K562 treated with DMSO at 1 percent for 24 hours (cell line): ENCODE measurements around the gene GAB3. TPM values are rescaled to one million over a fixed set of nuclear protein-coding genes. Genes with fewer than 3 reads are reported as not detected.

Experiments used
- total RNA-seq: library from RNA; unstranded; fragments of 300-600 nt; gene quantifications from 2 replicates; pipeline ENCODE4 v1.2.3, GENCODE V29; 2022; ENCODE audit warnings: low read depth; ENCODE audit not compliant: insufficient read depth

Gene GAB3, protein sequence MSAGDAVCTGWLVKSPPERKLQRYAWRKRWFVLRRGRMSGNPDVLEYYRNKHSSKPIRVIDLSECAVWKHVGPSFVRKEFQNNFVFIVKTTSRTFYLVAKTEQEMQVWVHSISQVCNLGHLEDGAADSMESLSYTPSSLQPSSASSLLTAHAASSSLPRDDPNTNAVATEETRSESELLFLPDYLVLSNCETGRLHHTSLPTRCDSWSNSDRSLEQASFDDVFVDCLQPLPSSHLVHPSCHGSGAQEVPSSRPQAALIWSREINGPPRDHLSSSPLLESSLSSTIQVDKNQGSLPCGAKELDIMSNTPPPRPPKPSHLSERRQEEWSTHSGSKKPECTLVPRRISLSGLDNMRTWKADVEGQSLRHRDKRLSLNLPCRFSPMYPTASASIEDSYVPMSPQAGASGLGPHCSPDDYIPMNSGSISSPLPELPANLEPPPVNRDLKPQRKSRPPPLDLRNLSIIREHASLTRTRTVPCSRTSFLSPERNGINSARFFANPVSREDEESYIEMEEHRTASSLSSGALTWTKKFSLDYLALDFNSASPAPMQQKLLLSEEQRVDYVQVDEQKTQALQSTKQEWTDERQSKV
- total RNA-seq = 9.6 and 10.8 TPM in 2 replicates

DNA sequence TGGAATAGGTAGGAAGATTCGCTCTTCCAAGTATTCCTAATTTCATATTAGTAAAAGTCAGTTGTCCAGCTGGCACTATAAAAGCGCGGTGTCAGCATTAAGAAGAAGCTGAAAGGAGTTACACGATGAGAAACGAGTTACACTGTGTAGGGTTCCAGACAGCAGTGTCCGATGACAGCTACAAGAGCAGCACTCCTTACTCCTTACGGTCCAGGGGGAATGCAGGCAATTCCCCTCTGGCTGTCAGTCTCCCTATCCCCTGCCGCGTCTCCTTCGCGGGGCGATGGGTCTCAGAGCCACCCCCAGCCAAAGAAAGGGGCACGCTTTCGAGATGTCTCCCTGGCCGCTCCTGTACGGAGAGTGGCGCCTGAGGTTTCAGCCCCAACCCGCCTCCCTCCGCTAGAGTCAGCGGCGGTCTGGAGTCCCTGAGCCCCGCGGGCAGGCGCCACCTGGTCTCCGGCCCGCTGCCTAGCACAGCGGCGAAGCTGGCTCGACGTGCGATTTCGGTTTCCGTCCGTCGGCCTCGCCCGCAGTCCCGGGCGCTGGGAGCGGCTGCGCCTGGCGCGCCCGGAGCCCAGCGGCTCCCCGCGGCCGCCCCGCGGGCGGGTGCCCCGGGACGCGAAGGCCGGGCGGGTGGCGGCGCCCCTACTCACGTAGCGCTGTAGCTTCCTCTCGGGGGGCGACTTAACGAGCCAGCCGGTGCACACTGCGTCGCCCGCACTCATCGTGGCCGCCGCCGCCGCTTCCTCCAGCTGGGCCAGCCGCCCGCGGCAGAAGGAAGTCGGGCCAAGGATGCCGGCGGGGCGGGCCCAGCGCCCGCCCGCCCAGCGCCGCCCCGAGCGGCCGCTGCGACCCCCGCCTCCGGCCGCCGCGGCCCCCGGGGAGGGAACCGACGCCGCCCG is at the start of gene GAB3:
TSS of gene GAB3 (minus strand) at position 777 of the 902 bp plus-strand sequence. CDS start at position 725, 52 bp downstream.

DNA sequence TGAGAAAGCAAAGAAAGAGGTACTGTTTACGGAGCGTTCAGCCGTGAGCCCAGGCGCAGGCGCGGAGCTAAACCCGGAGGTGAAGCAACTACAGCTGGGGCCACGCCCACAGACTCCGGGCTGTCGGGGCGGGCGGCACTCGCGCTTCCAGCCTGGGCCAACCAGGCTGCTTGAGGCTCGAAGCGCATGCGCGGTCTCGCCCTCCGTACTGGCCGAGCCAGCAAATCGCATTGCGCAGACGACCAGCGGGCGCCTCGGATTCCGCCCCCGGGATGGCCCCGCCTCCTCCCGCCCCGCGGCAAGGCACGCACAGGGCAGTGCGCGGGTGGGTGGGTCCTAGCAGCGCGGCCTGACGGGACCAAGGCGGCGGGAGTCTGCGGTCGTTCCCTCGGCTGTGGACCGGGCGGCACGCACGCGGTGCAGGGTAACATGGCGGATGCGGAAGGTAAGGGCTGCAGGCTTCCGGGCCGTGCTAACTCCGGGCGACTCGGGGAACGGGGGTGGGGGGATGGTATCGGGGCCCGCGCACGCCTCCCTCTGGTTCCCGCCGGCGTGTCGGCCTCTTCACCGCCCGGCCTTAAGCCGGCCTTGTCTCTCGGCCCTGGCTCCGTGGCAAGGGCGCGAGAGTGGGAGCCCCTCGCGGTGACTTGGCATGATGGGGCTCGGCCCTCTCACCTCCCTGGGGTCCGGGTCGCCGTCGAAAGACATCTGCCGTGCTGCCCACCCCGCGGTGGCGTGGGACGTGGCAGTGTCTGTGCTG is 11.8 kb upstream of the GAB3 start, which contains the start of gene DKC1:
TSS of gene DKC1 (plus strand) at position 328 of the 760 bp plus-strand sequence. CDS start at position 430, 102 bp downstream.

GRCh38 chrX:154653413-154653812 is 97.5 kb downstream of the GAB3 start, which contains the start of gene CTAG2:
TSS of gene CTAG2 (minus strand) at chrX:154653579. CDS start at chrX:154653515, 64 bp downstream.

Other genes starting within 250 kb of the GAB3 start
- gene FAM3A, start 234.8 kb downstream of the GAB3 start, total RNA-seq = 134 and 149 TPM in 2 replicates
- 279 and 293 TPM in 2 replicates for gene G6PD, start 204.2 kb downstream of the GAB3 start, total RNA-seq
- gene IKBKG, start 203.5 kb downstream of the GAB3 start, total RNA-seq = 61.0 and 63.2 TPM in 2 replicates
- not detected in 2 replicates for gene CTAG1A, start 165.9 kb downstream of the GAB3 start, total RNA-seq
- gene CTAG1B, start 131.8 kb downstream of the GAB3 start, total RNA-seq = not detected in 2 replicates
- gene CTAG2, start 97.5 kb downstream of the GAB3 start, total RNA-seq = 37.7 and 42.0 TPM in 2 replicates
- 75.8 and 79.0 TPM in 2 replicates for gene DKC1, start 11.8 kb upstream of the GAB3 start, total RNA-seq
- 209 and 211 TPM in 2 replicates for gene MPP1, start 54.4 kb upstream of the GAB3 start, total RNA-seq
- gene SMIM9, start 83.6 kb upstream of the GAB3 start, total RNA-seq = not detected in 2 replicates
- gene F8A1, start 135.3 kb upstream of the GAB3 start, total RNA-seq = not detected in 2 replicates